AG09309 (cell line): Measurements from ENCODE around the gene CEP85.

Source experiments
- DNase-seq: peaks from one replicate; pipeline ENCODE4 v3.0.0-alpha.2; 2010; ENCODE audit warnings: low read depth
- H3K4me3 ChIP-seq: 2 replicates; pipeline ENCODE4 v1.5.1; 2011; ENCODE audit warnings: mild to moderate bottlenecking, low read depth, low read length, moderate library complexity; ENCODE audit not compliant: control insufficient read depth
- CTCF ChIP-seq: IDR thresholded peaks from 2 replicates; pipeline ENCODE4 v1.5.1; 2011; ENCODE audit warnings: mild to moderate bottlenecking, low read depth, low read length, inconsistent platforms; ENCODE audit not compliant: insufficient read depth, control insufficient read depth; ENCODE audit errors: missing control alignments

CEP85 gene

GRCh38 chr1:26314501-26314900, 80.5 kb downstream of the CEP85 start:
- no peak for TF ChIP-seq CTCF
- no peak for DNase-seq
- no peak overlapping the region for H3K4me3 ChIP-seq

- TF ChIP-seq CTCF, result no peak
- no peak for DNase-seq
- H3K4me3 ChIP-seq, result no peak overlapping the region
Observed at GRCh38 chr1:26315874-26316850, 82.2 kb downstream of the CEP85 start.

GRCh38 chr1:26317146-26317545, 83.1 kb downstream of the CEP85 start:
- H3K4me3 ChIP-seq, result no peak overlapping the region
- DNase-seq, result no peak
- TF ChIP-seq CTCF, result no peak

GRCh38 chr1:26317612-26318337, 83.8 kb downstream of the CEP85 start, which contains the start of gene CD52:
Gene CD52 (plus strand): TSS chr1:26317958. CDS start chr1:26318018, 60 bp downstream.
- TF ChIP-seq CTCF, result no peak
- no peak for DNase-seq
- H3K4me3 ChIP-seq, result no peak within 1 kb of the TSS

GRCh38 chr1:26318338-26319064, 84.5 kb downstream of the CEP85 start:
- no peak for DNase-seq
- no peak for TF ChIP-seq CTCF
- no peak overlapping the region for H3K4me3 ChIP-seq

- H3K4me3 ChIP-seq, result no peak overlapping the region
- TF ChIP-seq CTCF, result no peak
Observed at GRCh38 chr1:26320896-26321295, 86.9 kb downstream of the CEP85 start.

More at GRCh38 chr1:26320896-26321295, 86.9 kb downstream of the CEP85 start:
- no peak for DNase-seq
